Endothelial cell of umbilical vein (primary cell): ENCODE data around the gene SIRT3. TPM values are rescaled to one million over a fixed set of nuclear protein-coding genes. Genes with fewer than 3 reads are reported as not detected.

Experiments
- BruUV-seq: library from RNA; stranded (reverse); fragments of 400-500 nt; replicated peaks from 2 replicates; lab custom pipeline; 2021; lab: Mats Ljungman, UMichigan
- CTCF ChIA-PET: fragments of 300-600, 350-600 bp; sonication (Branson Sonifier 250); formaldehyde crosslinking; loops from one replicate; lab custom pipeline; 2021; ENCODE audit warnings: antibody characterized with exemption, inconsistent platforms; lab: Charles Lee
- POLR2A ChIA-PET: fragments of 300-600, 350-600 bp; sonication (Branson Sonifier 250); formaldehyde crosslinking; loops from one replicate; lab custom pipeline; 2021; ENCODE audit warnings: antibody characterized with exemption, inconsistent platforms; lab: Charles Lee
- DNase-seq: peaks from one replicate; pipeline ENCODE4 v3.0.0-alpha.2; 2011; ENCODE audit warnings: low read depth, low spot score
- FAIRE-seq: peaks from 2 replicates; lab custom pipeline; 2011; peaks lifted over from hg19 to GRCh38; lab: Jason Lieb, UNC
- H2AFZ ChIP-seq: 2 replicates; pipeline ENCODE4 v1.6.0; 2012; ENCODE audit warnings: low read depth, low read length, control low read depth, inconsistent platforms
- H3K27ac ChIP-seq: 2 replicates; pipeline ENCODE4 v1.5.1; 2011; ENCODE audit warnings: low read depth, mild to moderate bottlenecking, control low read depth, low read length, moderate library complexity; ENCODE audit not compliant: insufficient read depth
- H3K27me3 ChIP-seq, 2 experiments: 2 replicates each; pipeline versions ENCODE4 v1.6.0 to v1.6.1; 2011; ENCODE audit warnings: low read length in 2 of 2, mixed read lengths in 1 of 2; ENCODE audit not compliant: control insufficient read depth in 2 of 2, insufficient read depth in 2 of 2
- H3K36me3 ChIP-seq, 2 experiments: 2 replicates in 1 of 2; 3 replicates in 1 of 2; pipeline ENCODE4 v1.5.1; 2011; ENCODE audit warnings: low read length in 2 of 2, mild to moderate bottlenecking in 1 of 2, moderate library complexity in 1 of 2; ENCODE audit not compliant: control insufficient read depth in 2 of 2, insufficient read depth in 2 of 2; ENCODE audit errors: extremely low read depth in 1 of 2
- H3K4me1 ChIP-seq: 3 replicates; pipeline ENCODE4 v1.5.1; 2011; ENCODE audit warnings: mild to moderate bottlenecking, low read length; ENCODE audit not compliant: control insufficient read depth, insufficient read depth; ENCODE audit errors: extremely low read depth
- H3K4me2 ChIP-seq: 2 replicates; pipeline ENCODE4 v1.6.1; 2011; ENCODE audit warnings: low read length, control low read depth, mixed read lengths; ENCODE audit not compliant: insufficient read depth
- H3K4me3 ChIP-seq, 3 experiments: fragments of 200-600 bp in 1 of 3; sonication (generic), shearing (Covaris generic) in 1 of 3; replicated peaks in 1 of 3; 2 replicates each; pipeline ENCODE4 v1.5.1; 2011 to 2016; ENCODE audit warnings: control low read depth in 3 of 3, low read length in 3 of 3, mild to moderate bottlenecking in 2 of 3, inconsistent platforms in 1 of 3, low read depth in 1 of 3, moderate library complexity in 1 of 3; ENCODE audit not compliant: insufficient read depth in 1 of 3
- H3K79me2 ChIP-seq: 2 replicates; pipeline ENCODE4 v1.6.0; 2012; ENCODE audit warnings: low read length, inconsistent platforms; ENCODE audit not compliant: control insufficient read depth, insufficient read depth
- H3K9ac ChIP-seq: replicated peaks from 2 replicates; pipeline ENCODE3; 2011; ENCODE audit warnings: low read length, control low read depth; ENCODE audit not compliant: insufficient read depth; ENCODE audit errors: extremely low read depth
- H3K9me1 ChIP-seq: replicated peaks from 3 replicates; pipeline ENCODE4 v1.6.0; 2011; ENCODE audit warnings: mild to moderate bottlenecking, low read length; ENCODE audit not compliant: control insufficient read depth, insufficient read depth; ENCODE audit errors: extremely low read depth
- H3K9me3 ChIP-seq: replicated peaks from 2 replicates; pipeline ENCODE4 v1.5.1; 2012; ENCODE audit warnings: low read length, inconsistent platforms; ENCODE audit not compliant: control insufficient read depth, insufficient read depth
- H4K20me1 ChIP-seq: replicated peaks from 2 replicates; pipeline ENCODE3; 2011; ENCODE audit warnings: mild to moderate bottlenecking, low read length; ENCODE audit not compliant: control insufficient read depth, insufficient read depth; ENCODE audit errors: extremely low read depth
- CTCF ChIP-seq, 2 donors: IDR thresholded peaks; 1 replicate in 1 of 2; 2 replicates in 1 of 2; pipeline ENCODE4 v1.5.1; 2011; ENCODE audit warnings: low read length in 2 of 2, mild to moderate bottlenecking in 2 of 2, moderate library complexity in 2 of 2, control low read depth in 1 of 2, inconsistent platforms in 1 of 2, low read depth in 1 of 2; ENCODE audit not compliant: insufficient read depth in 1 of 2; ENCODE audit errors: extremely low read depth in 1 of 2
- EZH2 ChIP-seq: IDR thresholded peaks from 2 replicates; pipeline ENCODE4 v1.6.1; 2012; ENCODE audit warnings: borderline replicate concordance, low read depth, mild to moderate bottlenecking, moderate library complexity, low read length, inconsistent platforms; ENCODE audit not compliant: severe bottlenecking
- FOS ChIP-seq: IDR thresholded peaks from 2 replicates; pipeline ENCODE4 v1.6.1; 2011; ENCODE audit warnings: mild to moderate bottlenecking, low read length, moderate library complexity, borderline replicate concordance; ENCODE audit not compliant: insufficient read depth
- GATA2 ChIP-seq: IDR thresholded peaks from 2 replicates; pipeline ENCODE4 v1.7.0; 2011; ENCODE audit warnings: low read depth, mild to moderate bottlenecking, moderate library complexity, mixed read lengths, low read length; ENCODE audit not compliant: insufficient read length, insufficient read depth
- JUN ChIP-seq: IDR thresholded peaks from 2 replicates; pipeline ENCODE4 v1.6.1; 2011; ENCODE audit warnings: borderline replicate concordance, low read depth; ENCODE audit not compliant: insufficient read length, insufficient read depth
- MAX ChIP-seq: IDR thresholded peaks from 2 replicates; pipeline ENCODE4 v1.6.1; 2011; ENCODE audit not compliant: insufficient read depth, insufficient read length
- MYC ChIP-seq: IDR thresholded peaks from one replicate; pipeline ENCODE4 v1.6.1; 2011; ENCODE audit warnings: mild to moderate bottlenecking, low read depth, low read length
- POLR2A ChIP-seq: IDR thresholded peaks from 2 replicates; pipeline ENCODE4 v1.6.1; 2012; ENCODE audit warnings: low read depth, mild to moderate bottlenecking, control low read depth, low read length
- POLR2AphosphoS5 ChIP-seq: IDR thresholded peaks from 2 replicates; pipeline ENCODE4 v1.6.1; 2012; ENCODE audit warnings: low read depth, mild to moderate bottlenecking, control low read depth, low read length, moderate library complexity; ENCODE audit not compliant: insufficient read depth
- dilution Hi-C: fragments of 300-500 bp; cut with MboI; formaldehyde crosslinking; loops from one replicate; pipeline ENCODE4 v1.15.0; 2019; ENCODE audit warnings: low sequenced_read_pairs; ENCODE audit not compliant: extremely low pct_ligation_motif_present
- intact Hi-C: fragments of 100-400 bp; cut with micrococcal nuclease; formaldehyde crosslinking; loops from one replicate; pipeline ENCODE4 v1.10.0; 2022
- polyA plus RNA-seq, 4 experiments: library from polyadenylated mRNA; depleted of rRNA in 3 of 4; stranded (reverse) in 3 of 4; unstranded in 1 of 4; fragments of >200 nt; gene quantifications; 2 replicates each; pipeline versions ENCODE4 v1.2.1 to v1.2.3, GENCODE V29; 2011 to 2012; ENCODE audit warnings: missing spikeins in 1 of 4
- total RNA-seq: library from RNA; stranded (reverse); gene quantifications from 2 replicates; pipeline ENCODE4 v1.2.3, GENCODE V29; 2021

Gene SIRT3
- total and polyA plus RNA-seq, 2 donors (not counting 3 experiments of a cell fraction or from before 2014, with no cell fraction given), result 12.0 to 18.3 TPM

- POLR2A ChIA-PET, result no interaction called here
These were observed 12.9 kb upstream of the SIRT3 start for GRCh38 chr11:249062-249461.

More at GRCh38 chr11:249062-249461, 12.9 kb upstream of the SIRT3 start:
- TF ChIP-seq EZH2 (no peak), POLR2A (no peak), JUN (no peak), CTCF (IDR thresholded peaks at IDR 0.05; ENCODE audit: extremely low read depth in 1 of 2, insufficient read depth in 1 of 2, low read depth in 1 of 2, low read length in 2 of 2) (no peak), MAX (no peak), POLR2AphosphoS5 (no peak), GATA2 (no peak), FOS (no peak), MYC (no peak)
- Histone ChIP-seq H3K9me3 (no peaks in the 10 kb centered on the region), H3K4me3 (no peak overlapping the region), H3K36me3 (peaks cover 29 to 55% of the 10 kb centered on the region in 2 experiments), H3K9me1 (no peaks in the 10 kb centered on the region), H3K4me2 (no peak overlapping the region), H3K27ac (no peak overlapping the region), H4K20me1 (no peaks in the 10 kb centered on the region), H2AFZ (no peak overlapping the region), H3K79me2 (no peaks in the 10 kb centered on the region), H3K9ac (no peak overlapping the region), H3K27me3 (no peaks in the 10 kb centered on the region), H3K4me1 (no peaks in the 10 kb centered on the region)
- FAIRE-seq, result no peak
- CTCF ChIA-PET, result interaction anchor here (5.0 kb wide), 1 partner anchor 114 kb away, joined by 71 read pairs; no protein-coding TSS in a partner anchor
- no peak for DNase-seq
- intact Hi-C loops, result no loop called here
- dilution Hi-C loops, result no loop called here
- BruUV-seq, result no TSS peak
